Measurements from ENCODE around the gene CAMKK2. TPM values are rescaled to one million over a fixed set of nuclear protein-coding genes. Genes with fewer than 3 reads are reported as not detected.

The CAMKK2 gene
- total RNA-seq, 4 donors from 2014 or later = 18.4 to 25.8 (median 25.0) TPM

DNA sequence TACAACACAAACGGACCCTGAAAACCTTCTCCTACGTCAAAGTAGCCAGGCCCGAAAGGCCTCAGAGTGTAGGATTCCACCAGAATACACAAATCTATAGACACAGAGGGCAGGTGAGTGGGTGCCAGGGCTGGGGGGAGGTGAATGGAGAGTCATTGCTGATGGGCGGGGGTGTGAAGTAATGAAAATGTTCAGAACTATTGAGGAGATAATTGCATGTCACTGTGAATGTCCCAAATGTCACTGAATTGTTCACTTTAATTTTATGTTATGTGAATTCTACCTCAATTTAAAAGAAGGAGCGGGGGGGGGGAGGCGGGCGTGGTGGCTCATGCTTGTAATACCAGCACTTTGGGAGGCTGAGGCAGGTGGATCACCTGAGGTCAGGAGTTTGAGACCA lies 50.6 kb downstream of the CAMKK2 start:
- peaks cover 6% of the 10 kb centered on the region for H3K4me1 ChIP-seq
- no peak overlapping the region for H3K4me3 ChIP-seq
- no peak overlapping the region for H3K27ac ChIP-seq
- peaks cover 75% of the 10 kb centered on the region for H3K36me3 ChIP-seq
- WGBS = 96% methylated on average over 7 of the region's 7 CpGs
- H3K9me3 ChIP-seq = no peaks in the 10 kb centered on the region
- no peaks in the 10 kb centered on the region for H3K27me3 ChIP-seq
- TF ChIP-seq POLR2AphosphoS5 (IDR thresholded peaks at IDR 0.05) = no peak
- no peak for TF ChIP-seq POLR2A (IDR thresholded peaks at IDR 0.05)
- TF ChIP-seq EP300 (IDR thresholded peaks at IDR 0.05) = no peak
- no peak for DNase-seq (ENCODE audit: low spot score in 2 of 2)

DNA sequence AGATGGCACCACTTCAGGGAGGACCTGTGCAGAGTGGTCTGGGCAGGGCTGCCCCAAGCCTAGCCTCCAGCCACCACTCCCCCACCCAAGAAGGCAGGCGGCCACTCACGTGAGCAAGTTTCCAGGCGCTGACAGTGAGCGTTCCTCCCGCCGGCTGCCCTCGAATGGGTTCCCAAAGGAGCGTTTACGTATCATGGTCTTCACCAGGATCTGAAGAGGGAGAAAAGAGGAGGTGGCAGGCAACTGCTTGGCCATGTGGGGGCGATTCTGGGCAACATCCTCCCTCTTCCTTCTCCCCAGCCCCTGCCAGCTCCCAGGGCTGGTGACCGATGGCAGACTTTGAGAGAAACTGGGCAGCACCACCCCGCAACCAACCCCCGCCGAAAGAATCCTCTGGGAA lies 51.5 kb downstream of the CAMKK2 start:
- Histone ChIP-seq H3K36me3 (peaks cover 69% of the 10 kb centered on the region), H3K27me3 (no peaks in the 10 kb centered on the region), H3K9me3 (no peaks in the 10 kb centered on the region), H3K4me1 (peaks cover 15% of the 10 kb centered on the region), H3K4me3 (no peak overlapping the region), H3K27ac (no peak overlapping the region)
- WGBS = 89% methylated on average over 10 of the region's 14 CpGs
- TF ChIP-seq POLR2A (IDR thresholded peaks at IDR 0.05) = no peak
- TF ChIP-seq EP300 (IDR thresholded peaks at IDR 0.05) = no peak
- TF ChIP-seq POLR2AphosphoS5 (IDR thresholded peaks at IDR 0.05) = no peak
- TF ChIP-seq, protein P1, sequence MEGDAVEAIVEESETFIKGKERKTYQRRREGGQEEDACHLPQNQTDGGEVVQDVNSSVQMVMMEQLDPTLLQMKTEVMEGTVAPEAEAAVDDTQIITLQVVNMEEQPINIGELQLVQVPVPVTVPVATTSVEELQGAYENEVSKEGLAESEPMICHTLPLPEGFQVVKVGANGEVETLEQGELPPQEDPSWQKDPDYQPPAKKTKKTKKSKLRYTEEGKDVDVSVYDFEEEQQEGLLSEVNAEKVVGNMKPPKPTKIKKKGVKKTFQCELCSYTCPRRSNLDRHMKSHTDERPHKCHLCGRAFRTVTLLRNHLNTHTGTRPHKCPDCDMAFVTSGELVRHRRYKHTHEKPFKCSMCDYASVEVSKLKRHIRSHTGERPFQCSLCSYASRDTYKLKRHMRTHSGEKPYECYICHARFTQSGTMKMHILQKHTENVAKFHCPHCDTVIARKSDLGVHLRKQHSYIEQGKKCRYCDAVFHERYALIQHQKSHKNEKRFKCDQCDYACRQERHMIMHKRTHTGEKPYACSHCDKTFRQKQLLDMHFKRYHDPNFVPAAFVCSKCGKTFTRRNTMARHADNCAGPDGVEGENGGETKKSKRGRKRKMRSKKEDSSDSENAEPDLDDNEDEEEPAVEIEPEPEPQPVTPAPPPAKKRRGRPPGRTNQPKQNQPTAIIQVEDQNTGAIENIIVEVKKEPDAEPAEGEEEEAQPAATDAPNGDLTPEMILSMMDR (IDR thresholded peaks at IDR 0.05) = no peak
- DNase-seq (ENCODE audit: low spot score in 2 of 2) = no peak

DNA sequence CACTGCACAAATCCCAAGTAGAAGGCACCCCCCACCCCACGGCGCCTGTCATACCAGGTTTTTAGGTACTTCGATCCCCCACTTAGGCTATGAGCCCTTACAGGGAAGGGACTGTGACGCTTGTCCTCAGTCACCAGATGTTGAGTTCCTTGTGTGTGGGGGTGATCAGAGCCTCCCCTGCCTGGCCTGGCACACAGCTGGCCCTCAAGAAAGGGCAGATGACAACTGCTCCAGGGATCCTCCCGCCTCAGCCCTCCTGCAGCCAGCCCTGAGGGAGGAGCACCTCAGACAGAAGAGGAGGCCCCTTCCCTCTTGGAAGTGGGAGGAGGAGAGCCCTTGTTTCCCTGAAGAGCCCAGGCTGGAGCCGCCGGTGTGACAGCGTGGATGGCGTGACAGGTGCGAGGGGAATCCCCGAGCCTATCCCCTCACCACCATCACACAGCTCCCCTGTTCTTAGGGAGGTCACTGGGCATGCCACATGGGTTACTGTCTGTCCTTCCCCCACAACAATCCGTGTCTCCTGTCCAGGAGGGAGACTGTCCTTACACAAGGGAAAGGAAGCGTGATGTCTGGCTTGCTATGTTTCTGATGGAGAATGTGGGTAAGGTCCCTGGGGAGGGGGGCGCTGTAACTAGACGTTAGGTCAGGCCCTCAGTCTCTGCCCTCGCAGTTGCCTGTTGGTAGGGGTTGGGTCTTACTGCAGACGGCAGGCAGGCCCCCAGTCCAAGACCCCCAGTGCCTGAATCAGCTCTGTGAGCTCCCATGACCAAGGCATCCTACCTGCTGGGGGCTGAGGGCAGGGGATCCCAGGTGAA lies 55.1 kb downstream of the CAMKK2 start:
- Histone ChIP-seq H3K27me3 (no peaks in the 10 kb centered on the region), H3K4me3 (peak overlapping the region; percentile 36), H3K9me3 (no peaks in the 10 kb centered on the region), H3K4me1 (peaks cover 30% of the 10 kb centered on the region), H3K27ac (peak overlapping the region; percentile 60), H3K36me3 (peaks cover 52% of the 10 kb centered on the region)
- TF ChIP-seq POLR2AphosphoS5 (IDR thresholded peaks at IDR 0.05) = no peak
- no peak for TF ChIP-seq POLR2A (IDR thresholded peaks at IDR 0.05)
- no peak for TF ChIP-seq EP300 (IDR thresholded peaks at IDR 0.05)
- TF ChIP-seq, protein P1 (IDR thresholded peaks at IDR 0.05) = no peak
- DNase-seq (ENCODE audit: low spot score in 2 of 2) = no peak
- 67% methylated on average over 10 of the region's 17 CpGs for WGBS

DNA sequence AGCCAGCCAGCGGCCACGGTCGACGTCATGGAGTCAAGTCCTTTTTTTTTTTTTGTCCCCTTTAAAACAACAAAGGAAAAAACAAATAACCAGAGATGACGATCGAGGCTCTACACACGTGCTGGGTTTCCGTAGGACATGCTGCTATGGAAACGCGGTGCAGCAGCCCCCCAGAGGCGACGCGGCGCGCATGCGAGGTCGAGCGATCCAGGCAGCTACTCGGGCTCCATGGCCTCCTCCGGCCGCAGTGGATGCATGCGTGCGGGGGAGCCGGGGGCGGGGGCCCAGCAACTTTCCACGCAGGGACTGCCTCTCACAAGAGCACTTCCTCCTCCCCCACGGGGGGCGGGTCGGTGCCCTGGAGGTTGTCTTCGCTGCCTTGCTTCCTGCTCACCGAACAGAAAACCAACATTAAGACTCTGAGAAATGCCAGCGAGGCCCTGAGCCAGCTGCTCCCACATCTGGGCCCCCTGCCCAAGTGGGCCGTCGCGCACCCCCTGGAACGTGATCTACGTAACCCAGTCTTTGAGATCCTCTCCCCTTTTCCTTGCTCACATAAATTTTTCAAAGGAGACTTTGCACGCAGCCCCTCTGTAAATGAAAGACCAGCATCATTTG lies 55.9 kb downstream of the CAMKK2 start:
- Histone ChIP-seq H3K36me3 (peaks cover 55% of the 10 kb centered on the region), H3K4me1 (peaks cover 30% of the 10 kb centered on the region), H3K4me3 (peak overlapping the region; percentile 36), H3K9me3 (no peaks in the 10 kb centered on the region), H3K27me3 (no peaks in the 10 kb centered on the region), H3K27ac (peak overlapping the region; percentile 60)
- DNase-seq (ENCODE audit: low spot score in 2 of 2) = peak; percentile 85 to 91
- 34% methylated on average over 34 of the region's 38 CpGs for WGBS
- TF ChIP-seq, protein P1 (IDR thresholded peaks at IDR 0.05) = no peak
- TF ChIP-seq POLR2A (IDR thresholded peaks at IDR 0.05) = no peak
- TF ChIP-seq EP300 (IDR thresholded peaks at IDR 0.05) = no peak
- peak in 1 of 3 donors; percentile 3 for TF ChIP-seq POLR2AphosphoS5 (IDR thresholded peaks at IDR 0.05)

DNA sequence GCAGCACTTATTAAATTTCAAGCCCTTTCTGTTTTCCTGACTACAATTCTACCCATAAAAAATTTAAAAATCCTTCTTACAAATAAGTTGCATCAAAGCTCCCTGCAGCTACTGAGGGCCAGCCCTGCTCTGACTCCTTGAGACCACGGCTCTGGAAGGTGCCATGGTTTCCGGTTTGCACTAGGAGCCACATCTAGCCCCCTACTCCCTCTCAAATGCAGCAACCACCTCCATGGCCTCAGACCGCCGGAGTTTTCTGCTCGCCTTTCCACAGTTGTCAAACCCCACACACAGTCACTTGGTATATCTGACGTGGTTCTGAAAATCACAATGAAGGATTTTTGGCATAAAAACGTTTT lies 56.5 kb downstream of the CAMKK2 start:
- Histone ChIP-seq H3K27ac (peak overlapping the region; percentile 60), H3K36me3 (peaks cover 51% of the 10 kb centered on the region), H3K9me3 (no peaks in the 10 kb centered on the region), H3K4me1 (peaks cover 30% of the 10 kb centered on the region), H3K27me3 (no peaks in the 10 kb centered on the region), H3K4me3 (peak overlapping the region; percentile 36)
- WGBS = 65% methylated on average over 7 of the region's 7 CpGs
- DNase-seq (ENCODE audit: low spot score in 2 of 2) = no peak
- no peak for TF ChIP-seq EP300 (IDR thresholded peaks at IDR 0.05)
- TF ChIP-seq POLR2A (IDR thresholded peaks at IDR 0.05) = no peak
- TF ChIP-seq, protein P1 (IDR thresholded peaks at IDR 0.05) = no peak
- no peak for TF ChIP-seq POLR2AphosphoS5 (IDR thresholded peaks at IDR 0.05)

Measured in suprapubic skin (tissue), 4 donors.